Astrocyte (in vitro differentiated cells and primary cell): ENCODE results near the gene VWA5B1. TPM values are rescaled to one million over a fixed set of nuclear protein-coding genes. Genes with fewer than 3 reads are reported as not detected.
A peak's percentile ranks its signal among the peaks of the same experiment; 100 is the strongest.

ENCODE experiments used
- DNase-seq: peaks from one replicate; pipeline ENCODE4 v3.0.0-alpha.2; 2010; ENCODE audit warnings: low read depth
- FAIRE-seq: peaks from 2 replicates; lab custom pipeline; 2011; peaks lifted over from hg19 to GRCh38; lab: Jason Lieb, UNC
- H2AFZ ChIP-seq: 2 replicates; pipeline ENCODE4 v1.6.0; 2012; ENCODE audit warnings: low read depth, low read length, inconsistent platforms
- H3K27ac ChIP-seq: 2 replicates; pipeline ENCODE4 v1.5.1; 2011; ENCODE audit warnings: low read depth, low read length, inconsistent platforms
- H3K27me3 ChIP-seq: 2 replicates; pipeline ENCODE4 v1.6.0; 2011; ENCODE audit warnings: low read length, inconsistent platforms; ENCODE audit not compliant: insufficient read depth
- H3K36me3 ChIP-seq: 2 replicates; pipeline ENCODE4 v1.5.1; 2011; ENCODE audit warnings: low read length, inconsistent platforms; ENCODE audit not compliant: insufficient read depth
- H3K4me1 ChIP-seq: 2 replicates; pipeline ENCODE4 v1.5.1; 2011; ENCODE audit warnings: low read length, inconsistent platforms; ENCODE audit not compliant: insufficient read depth
- H3K4me2 ChIP-seq: 2 replicates; pipeline ENCODE4 v1.6.0; 2012; ENCODE audit warnings: low read length, inconsistent platforms
- H3K4me3 ChIP-seq: 2 replicates; pipeline ENCODE4 v1.5.1; 2011; ENCODE audit warnings: low read depth, mild to moderate bottlenecking, low read length, inconsistent platforms; ENCODE audit not compliant: insufficient read depth
- H3K79me2 ChIP-seq: 2 replicates; pipeline ENCODE4 v1.6.0; 2012; ENCODE audit warnings: mild to moderate bottlenecking, low read length, inconsistent platforms; ENCODE audit not compliant: insufficient read depth
- H3K9ac ChIP-seq: 2 replicates; pipeline ENCODE4 v1.6.0; 2012; ENCODE audit warnings: mild to moderate bottlenecking, low read length, inconsistent platforms
- H3K9me3 ChIP-seq: 2 replicates; pipeline ENCODE4 v1.5.1; 2012; ENCODE audit warnings: low read depth, mild to moderate bottlenecking, low read length, inconsistent platforms; ENCODE audit not compliant: insufficient read depth
- H4K20me1 ChIP-seq: 2 replicates; pipeline ENCODE4 v1.6.0; 2012; ENCODE audit warnings: low read length, inconsistent platforms; ENCODE audit not compliant: insufficient read depth
- H3K27ac Mint-ChIP-seq: one replicate; pipeline ENCODE4 v1.8.0; 2021; ENCODE audit warnings: mild to moderate bottlenecking, mixed read lengths; ENCODE audit not compliant: unreplicated experiment
- H3K27me3 Mint-ChIP-seq: one replicate; pipeline ENCODE4 v1.8.0; 2021; ENCODE audit warnings: low read depth, mixed read lengths; ENCODE audit not compliant: unreplicated experiment
- H3K36me3 Mint-ChIP-seq: one replicate; pipeline ENCODE4 v1.8.0; 2021; ENCODE audit warnings: low read depth, mixed read lengths; ENCODE audit not compliant: unreplicated experiment
- H3K4me1 Mint-ChIP-seq: one replicate; pipeline ENCODE4 v1.8.0; 2021; ENCODE audit warnings: low read depth, mixed read lengths; ENCODE audit not compliant: unreplicated experiment
- H3K4me3 Mint-ChIP-seq: one replicate; pipeline ENCODE4 v1.8.0; 2021; ENCODE audit warnings: mild to moderate bottlenecking, moderate library complexity, mixed read lengths; ENCODE audit not compliant: unreplicated experiment
- H3K9me3 Mint-ChIP-seq: one replicate; pipeline ENCODE4 v1.8.0; 2021; ENCODE audit warnings: mild to moderate bottlenecking, mixed read lengths; ENCODE audit not compliant: unreplicated experiment
- CTCF ChIP-seq: IDR thresholded peaks from 2 replicates; pipeline ENCODE4 v1.5.1; 2011; ENCODE audit warnings: low read depth, mild to moderate bottlenecking, inconsistent platforms, low read length, moderate library complexity; ENCODE audit not compliant: insufficient read depth
- EZH2 ChIP-seq: IDR thresholded peaks from 2 replicates; pipeline ENCODE4 v1.6.1; 2012; ENCODE audit warnings: mild to moderate bottlenecking, low read length, inconsistent platforms; ENCODE audit not compliant: insufficient read depth
- total RNA-seq: library from RNA; stranded (reverse); gene quantifications from 2 replicates; pipeline ENCODE4 v1.2.1, GENCODE V29; 2021

The VWA5B1 gene
- total RNA-seq, 1 donor from 2014 or later: not detected

GRCh38 chr1:20281801-20282200, 8.9 kb upstream of the VWA5B1 start:
- H3K27me3 ChIP-seq: no peaks in the 10 kb centered on the region
- peak; percentile 86 for DNase-seq
- no peaks in the 10 kb centered on the region for H4K20me1 ChIP-seq
- Mint-ChIP-seq H3K4me1 (peaks cover 24% of the 10 kb centered on the region), H3K27me3 (peaks cover 26% of the 10 kb centered on the region), H3K4me3 (no peak overlapping the region), H3K27ac (peak overlapping the region; percentile 64), H3K36me3 (peaks cover 2% of the 10 kb centered on the region), H3K9me3 (peaks cover 17% of the 10 kb centered on the region)
- peak overlapping the region; percentile 58 for H3K27ac ChIP-seq
- H3K4me3 ChIP-seq: no peak overlapping the region
- TF ChIP-seq EZH2 (no peak), CTCF (no peak)
- no peak overlapping the region for H2AFZ ChIP-seq
- no peaks in the 10 kb centered on the region for H3K79me2 ChIP-seq
- no peak overlapping the region for H3K9ac ChIP-seq
- H3K4me1 ChIP-seq: peaks cover 26% of the 10 kb centered on the region
- FAIRE-seq: no peak
- H3K4me2 ChIP-seq: peak overlapping the region; percentile 52
- H3K9me3 ChIP-seq: no peaks in the 10 kb centered on the region
- H3K36me3 ChIP-seq: no peaks in the 10 kb centered on the region

GRCh38 chr1:20282533-20282932, 8.1 kb upstream of the VWA5B1 start:
- peaks cover 26% of the 10 kb centered on the region for H3K4me1 ChIP-seq
- H3K4me3 ChIP-seq: no peak overlapping the region
- no peak overlapping the region for H3K27ac ChIP-seq
- TF ChIP-seq EZH2 (no peak), CTCF (no peak)
- Mint-ChIP-seq H3K27me3 (peaks cover 29% of the 10 kb centered on the region), H3K4me3 (no peak overlapping the region), H3K9me3 (peaks cover 17% of the 10 kb centered on the region), H3K27ac (peak overlapping the region; percentile 64), H3K36me3 (peaks cover 2% of the 10 kb centered on the region), H3K4me1 (peaks cover 24% of the 10 kb centered on the region)
- no peaks in the 10 kb centered on the region for H3K36me3 ChIP-seq
- no peaks in the 10 kb centered on the region for H3K9me3 ChIP-seq
- H3K27me3 ChIP-seq: no peaks in the 10 kb centered on the region
- peak overlapping the region; percentile 52 for H3K4me2 ChIP-seq
- peak overlapping the region; percentile 1 for H3K9ac ChIP-seq
- DNase-seq (no peak), FAIRE-seq (no peak)
- H3K79me2 ChIP-seq: no peaks in the 10 kb centered on the region
- H4K20me1 ChIP-seq: no peaks in the 10 kb centered on the region
- no peak overlapping the region for H2AFZ ChIP-seq

- Histone ChIP-seq H3K9me3 (no peaks in the 10 kb centered on the region), H3K9ac (no peak overlapping the region), H3K4me1 (peaks cover 24% of the 10 kb centered on the region), H3K4me3 (no peak overlapping the region), H3K79me2 (no peaks in the 10 kb centered on the region), H2AFZ (no peak overlapping the region), H4K20me1 (no peaks in the 10 kb centered on the region), H3K36me3 (no peaks in the 10 kb centered on the region), H3K27me3 (peaks cover 7% of the 10 kb centered on the region), H3K27ac (no peak overlapping the region), H3K4me2 (no peak overlapping the region)
- TF ChIP-seq EZH2: no peak
- no peak for TF ChIP-seq CTCF
- H3K4me3 Mint-ChIP-seq: no peak overlapping the region
- DNase-seq: no peak
- H3K36me3 Mint-ChIP-seq: peaks cover 2% of the 10 kb centered on the region
- no peak for FAIRE-seq
- peaks cover 17% of the 10 kb centered on the region for H3K9me3 Mint-ChIP-seq
- H3K27ac Mint-ChIP-seq: no peak overlapping the region
- H3K4me1 Mint-ChIP-seq: peaks cover 24% of the 10 kb centered on the region
- H3K27me3 Mint-ChIP-seq: peaks cover 44% of the 10 kb centered on the region
These were observed 6.6 kb upstream of the VWA5B1 start for GRCh38 chr1:20284046-20284445.
